ENCODE measurements around the gene MTUS2.
A peak's percentile ranks its signal among the peaks of the same experiment; 100 is the strongest.

Gene MTUS2

GRCh38 chr13:29484236-29484635 is 664.1 kb downstream of the MTUS2 start:
- DNase-seq (ENCODE audit: low read depth, low spot score), result no peak

GRCh38 chr13:29484796-29485195 is 664.7 kb downstream of the MTUS2 start:
- DNase-seq (ENCODE audit: low read depth, low spot score), result no peak

- DNase-seq (ENCODE audit: low read depth, low spot score), result no peak
Observed at GRCh38 chr13:29486551-29486950, 666.4 kb downstream of the MTUS2 start.

GRCh38 chr13:29487466-29488454 is 667.6 kb downstream of the MTUS2 start:
- no peak for DNase-seq (ENCODE audit: low read depth, low spot score)

- DNase-seq (ENCODE audit: low read depth, low spot score), result no peak
Observed at GRCh38 chr13:29489650-29490560, 669.8 kb downstream of the MTUS2 start.

GRCh38 chr13:29490561-29490885 is 670.4 kb downstream of the MTUS2 start:
- DNase-seq (ENCODE audit: low read depth, low spot score), result no peak

GRCh38 chr13:29491248-29491647 is 671.1 kb downstream of the MTUS2 start:
- DNase-seq (ENCODE audit: low read depth, low spot score), result no peak

GRCh38 chr13:29493796-29494195 is 673.7 kb downstream of the MTUS2 start:
- DNase-seq (ENCODE audit: low read depth, low spot score), result no peak

- DNase-seq (ENCODE audit: low read depth, low spot score), result no peak
Observed at GRCh38 chr13:29494520-29494919, 674.4 kb downstream of the MTUS2 start.

GRCh38 chr13:29496241-29496712 is 676.1 kb downstream of the MTUS2 start:
- no peak for DNase-seq (ENCODE audit: low read depth, low spot score)

GRCh38 chr13:29497137-29497654 is 677.1 kb downstream of the MTUS2 start:
- no peak for DNase-seq (ENCODE audit: low read depth, low spot score)

GRCh38 chr13:29498426-29499040 is 678.4 kb downstream of the MTUS2 start:
- DNase-seq (ENCODE audit: low read depth, low spot score), result no peak

GRCh38 chr13:29499506-29500165 is 679.5 kb downstream of the MTUS2 start:
- DNase-seq (ENCODE audit: low read depth, low spot score), result no peak

GRCh38 chr13:29500386-29500785 is 680.2 kb downstream of the MTUS2 start:
- no peak for DNase-seq (ENCODE audit: low read depth, low spot score)

GRCh38 chr13:29501674-29502073 is 681.5 kb downstream of the MTUS2 start:
- no peak for DNase-seq (ENCODE audit: low read depth, low spot score)

GRCh38 chr13:29502391-29503008 is 682.4 kb downstream of the MTUS2 start:
- DNase-seq (ENCODE audit: low read depth, low spot score), result no peak

- peak; percentile 12 for DNase-seq (ENCODE audit: low read depth, low spot score)
Observed at GRCh38 chr13:29503041-29503837, 683.1 kb downstream of the MTUS2 start.

GRCh38 chr13:29504691-29505090 is 684.6 kb downstream of the MTUS2 start:
- no peak for DNase-seq (ENCODE audit: low read depth, low spot score)

- no peak for DNase-seq (ENCODE audit: low read depth, low spot score)
Observed at GRCh38 chr13:29505511-29505910, 685.4 kb downstream of the MTUS2 start.

GRCh38 chr13:29505950-29506349 is 685.8 kb downstream of the MTUS2 start:
- no peak for DNase-seq (ENCODE audit: low read depth, low spot score)
